CD4-positive, alpha-beta T cell treated with Interleukin-12 subunit alpha and Interleukin-12 subunit beta, for 1 hour (primary cell): ENCODE measurements around the gene AQP5.
A peak's percentile ranks its signal among the peaks of the same experiment; 100 is the strongest.

Experiments
- DNase-seq: peaks from one replicate; pipeline ENCODE4 v3.0.0-alpha.2; 2020

The AQP5 gene

GRCh38 chr12:49932533-49933130 lies 29.0 kb upstream of the AQP5 start:
- DNase-seq = no peak

- DNase-seq = no peak
These were observed 27.9 kb upstream of the AQP5 start for GRCh38 chr12:49933796-49934195.

GRCh38 chr12:49934505-49934904 lies 27.2 kb upstream of the AQP5 start:
- DNase-seq = no peak

GRCh38 chr12:49936925-49937324 lies 24.7 kb upstream of the AQP5 start:
- no peak for DNase-seq

- no peak for DNase-seq
These were observed 23.9 kb upstream of the AQP5 start for GRCh38 chr12:49937639-49938300.

- no peak for DNase-seq
These were observed 22.4 kb upstream of the AQP5 start for GRCh38 chr12:49939307-49939706.

GRCh38 chr12:49939707-49940106 lies 22.0 kb upstream of the AQP5 start:
- no peak for DNase-seq

- DNase-seq = no peak
These were observed 19.8 kb upstream of the AQP5 start for GRCh38 chr12:49941556-49942511.

- no peak for DNase-seq
These were observed 19.2 kb upstream of the AQP5 start for GRCh38 chr12:49942512-49942893.

GRCh38 chr12:49942921-49943624 lies 18.6 kb upstream of the AQP5 start:
- DNase-seq = no peak

- DNase-seq = no peak
These were observed 18.1 kb upstream of the AQP5 start for GRCh38 chr12:49943625-49943960.

GRCh38 chr12:49944046-49944445 lies 17.6 kb upstream of the AQP5 start:
- DNase-seq = no peak

- no peak for DNase-seq
These were observed 17.0 kb upstream of the AQP5 start for GRCh38 chr12:49944718-49945117.

- peak; percentile 82 for DNase-seq
These were observed 16.1 kb upstream of the AQP5 start for GRCh38 chr12:49945394-49946080.

GRCh38 chr12:49946086-49946485 lies 15.6 kb upstream of the AQP5 start:
- DNase-seq = peak; percentile 10

- DNase-seq = no peak
These were observed 15.2 kb upstream of the AQP5 start for GRCh38 chr12:49946497-49946896.

- DNase-seq = no peak
These were observed 14.0 kb upstream of the AQP5 start for GRCh38 chr12:49947593-49948226.

GRCh38 chr12:49948866-49949845 lies 12.5 kb upstream of the AQP5 start:
- no peak for DNase-seq

GRCh38 chr12:49949866-49950265 lies 11.8 kb upstream of the AQP5 start:
- no peak for DNase-seq

GRCh38 chr12:49950273-49951251 lies 11.1 kb upstream of the AQP5 start, which contains the start of gene AQP2:
AQP2 (plus strand) TSS chr12:49950737; CDS start chr12:49950831, 94 bp downstream.
- no peak for DNase-seq
